Measurements from ENCODE around the gene TNS3.
A peak's percentile ranks its signal among the peaks of the same experiment; 100 is the strongest.

TNS3 gene

DNA sequence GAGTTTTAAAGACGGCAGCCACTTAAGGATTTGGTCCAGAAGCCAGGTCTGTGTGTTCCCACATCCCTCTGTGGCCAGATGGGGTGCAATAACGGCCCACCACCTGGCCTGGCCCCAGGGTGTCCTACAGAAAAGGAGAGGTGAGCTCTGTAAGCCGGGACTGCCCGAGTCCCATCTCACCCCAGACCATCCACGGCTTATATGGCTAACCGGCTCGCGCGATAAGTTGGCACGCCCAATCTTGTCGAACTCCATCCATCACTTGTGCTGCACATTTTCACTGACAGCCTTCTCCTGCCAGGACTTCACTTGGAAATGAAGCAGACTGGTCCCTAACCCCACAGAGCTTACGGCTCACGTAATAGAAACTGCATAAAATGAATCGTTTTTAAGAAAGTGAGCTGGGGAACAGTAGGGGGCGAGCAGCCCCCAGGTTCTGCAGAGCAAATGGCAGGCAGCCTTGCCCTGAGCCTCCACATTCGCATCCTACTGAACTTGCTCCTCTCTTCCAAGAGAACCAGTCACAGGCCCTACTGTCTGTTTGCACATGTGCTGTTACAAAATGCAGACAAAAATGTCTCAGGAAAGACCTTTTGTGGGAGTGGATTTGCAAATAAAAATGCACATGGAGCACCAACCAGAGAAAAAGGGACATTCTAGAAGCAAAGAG lies 98.2 kb downstream of the TNS3 start:
- peaks cover 0 to 2% of the 10 kb centered on the region in 2 donors for H3K9me3 Mint-ChIP-seq
- no peak for ATAC-seq (replicated peaks)
- peaks cover 0 to 6% of the 10 kb centered on the region in 2 donors for H3K27me3 Mint-ChIP-seq
- H3K4me3 Mint-ChIP-seq: no peak overlapping the region
- H3K4me1 Mint-ChIP-seq (ENCODE audit: low read depth in 2 of 2): no peaks in the 10 kb centered on the region
- no peak overlapping the region for H3K27ac Mint-ChIP-seq
- no peak for DNase-seq
- no peaks in the 10 kb centered on the region for H3K36me3 Mint-ChIP-seq (ENCODE audit: insufficient read depth)

DNA sequence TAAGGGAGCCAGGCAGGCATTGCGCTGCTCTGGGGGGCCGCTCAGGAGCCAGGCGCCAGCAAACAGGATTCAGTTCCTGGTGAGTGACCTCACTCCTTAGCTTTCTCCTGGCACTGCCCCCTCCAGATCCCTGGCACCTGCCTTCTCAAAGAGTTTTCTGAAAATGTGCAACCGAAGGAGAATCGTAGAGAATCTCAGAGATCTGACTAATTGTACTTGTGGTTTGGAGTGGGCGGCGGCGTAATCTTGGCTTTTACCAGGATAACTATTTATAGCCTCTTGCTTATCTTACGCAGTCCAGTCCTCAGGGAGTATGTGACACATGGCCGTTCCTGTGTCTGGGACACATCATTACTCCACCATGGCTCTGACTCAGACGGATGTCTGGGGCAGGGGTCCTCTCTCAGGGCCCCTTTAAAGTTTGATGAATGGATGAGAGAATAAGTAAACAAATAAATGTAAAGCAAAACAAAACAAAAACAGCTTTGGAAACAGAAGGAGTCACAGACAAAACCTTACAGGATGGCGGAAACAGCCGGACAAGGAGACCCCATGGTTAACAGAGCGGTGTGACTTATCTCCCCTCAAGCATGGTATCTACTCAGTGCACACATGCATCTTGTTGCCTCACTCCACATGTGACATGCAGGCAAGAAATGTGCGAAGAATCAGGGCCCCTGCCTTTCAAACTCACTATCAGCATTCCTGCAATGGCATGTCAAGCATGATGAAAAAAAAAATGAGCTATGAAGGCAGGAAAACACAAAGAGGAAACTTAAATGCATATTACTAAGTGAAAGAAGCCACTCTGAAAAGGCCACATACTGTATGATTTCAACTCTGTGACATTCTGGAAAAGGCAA lies 99.7 kb downstream of the TNS3 start:
- peaks cover 0 to 2% of the 10 kb centered on the region in 2 donors for H3K9me3 Mint-ChIP-seq
- DNase-seq (no peak), ATAC-seq (replicated peaks) (no peak)
- no peaks in the 10 kb centered on the region for H3K36me3 Mint-ChIP-seq (ENCODE audit: insufficient read depth)
- H3K27me3 Mint-ChIP-seq: peaks cover 0 to 6% of the 10 kb centered on the region in 2 donors
- H3K4me3 Mint-ChIP-seq: no peak overlapping the region
- H3K27ac Mint-ChIP-seq: no peak overlapping the region
- H3K4me1 Mint-ChIP-seq (ENCODE audit: low read depth in 2 of 2): no peaks in the 10 kb centered on the region

DNA sequence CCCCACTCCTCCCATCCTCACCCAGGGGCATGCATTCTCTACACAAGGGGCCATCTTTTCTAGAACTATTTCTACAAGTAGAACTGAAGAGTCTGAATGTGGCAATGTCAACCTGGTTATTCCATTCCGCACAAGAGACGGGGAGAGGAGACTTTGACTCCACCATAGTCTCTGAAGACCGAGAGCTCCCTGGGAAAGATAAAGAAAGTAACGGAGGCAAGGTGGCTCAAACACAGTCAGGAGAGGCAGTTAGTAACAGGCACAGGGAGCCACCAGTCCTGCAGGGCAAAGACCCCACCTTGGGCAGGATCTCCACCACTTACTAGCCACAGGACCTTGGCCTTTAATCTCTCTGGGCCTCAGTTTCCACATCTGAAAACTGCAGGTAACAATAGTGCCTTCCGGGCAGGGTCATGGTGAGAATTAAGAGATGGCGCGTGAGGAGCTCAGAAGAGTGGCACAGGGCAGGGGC lies 100.3 kb downstream of the TNS3 start:
- Mint-ChIP-seq H3K4me1 (ENCODE audit: low read depth in 2 of 2) (no peaks in the 10 kb centered on the region), H3K36me3 (ENCODE audit: insufficient read depth) (no peaks in the 10 kb centered on the region), H3K27me3 (peaks cover 0 to 6% of the 10 kb centered on the region in 2 donors), H3K4me3 (no peak overlapping the region), H3K9me3 (peaks cover 0 to 2% of the 10 kb centered on the region in 2 donors), H3K27ac (no peak overlapping the region)
- no peak for DNase-seq
- ATAC-seq (replicated peaks): no peak

DNA sequence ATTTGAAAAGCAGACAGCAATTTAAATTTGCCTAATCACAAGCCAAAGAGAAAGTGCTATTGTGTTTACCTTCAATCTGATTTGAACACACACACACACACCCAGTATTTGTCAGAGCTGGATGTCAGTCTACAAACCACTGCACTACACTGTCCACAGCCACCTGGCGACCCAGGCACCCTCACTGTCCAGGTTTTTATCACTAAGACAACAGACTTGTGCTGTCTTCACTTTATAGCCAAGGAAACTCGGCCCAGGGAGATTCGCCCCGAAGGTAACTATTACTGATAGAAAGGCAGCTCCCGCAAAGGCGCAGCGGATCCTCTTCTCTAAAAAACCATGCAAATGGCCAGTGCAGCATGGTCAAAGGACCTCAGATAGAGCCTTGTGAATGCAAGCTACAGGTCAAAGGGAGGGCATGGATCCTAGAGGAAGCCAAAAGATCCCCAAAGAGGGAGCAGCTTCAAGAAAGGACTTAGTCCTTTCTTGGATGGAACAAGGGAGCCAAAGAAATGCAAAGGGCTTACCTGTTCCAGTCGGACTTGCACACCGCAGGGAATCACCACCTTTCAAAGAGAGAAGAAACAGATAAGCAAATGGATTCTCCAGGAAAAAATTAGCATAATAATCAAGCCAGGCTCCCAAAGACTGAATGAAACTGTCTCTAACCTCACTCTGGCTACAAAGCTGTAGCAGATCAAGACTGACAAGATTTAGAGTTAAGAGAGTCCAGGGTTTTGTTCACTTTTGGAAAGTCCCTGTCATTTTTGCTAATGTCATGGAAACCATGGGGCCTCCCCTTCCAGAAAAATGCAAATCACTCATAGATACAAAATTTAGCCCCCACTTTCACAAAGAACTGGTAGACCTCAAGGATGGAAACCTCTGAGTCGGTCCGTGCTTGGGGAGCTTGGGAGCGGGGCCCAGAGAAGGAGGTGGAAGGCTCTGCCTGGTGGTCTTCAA lies 101.1 kb downstream of the TNS3 start:
- Mint-ChIP-seq H3K27me3 (peaks cover 0 to 4% of the 10 kb centered on the region in 2 donors), H3K4me1 (ENCODE audit: low read depth in 2 of 2) (no peaks in the 10 kb centered on the region), H3K4me3 (no peak overlapping the region), H3K36me3 (ENCODE audit: insufficient read depth) (no peaks in the 10 kb centered on the region), H3K27ac (no peak overlapping the region), H3K9me3 (no peaks in the 10 kb centered on the region)
- ATAC-seq (replicated peaks) (no peak), DNase-seq (no peak)

DNA sequence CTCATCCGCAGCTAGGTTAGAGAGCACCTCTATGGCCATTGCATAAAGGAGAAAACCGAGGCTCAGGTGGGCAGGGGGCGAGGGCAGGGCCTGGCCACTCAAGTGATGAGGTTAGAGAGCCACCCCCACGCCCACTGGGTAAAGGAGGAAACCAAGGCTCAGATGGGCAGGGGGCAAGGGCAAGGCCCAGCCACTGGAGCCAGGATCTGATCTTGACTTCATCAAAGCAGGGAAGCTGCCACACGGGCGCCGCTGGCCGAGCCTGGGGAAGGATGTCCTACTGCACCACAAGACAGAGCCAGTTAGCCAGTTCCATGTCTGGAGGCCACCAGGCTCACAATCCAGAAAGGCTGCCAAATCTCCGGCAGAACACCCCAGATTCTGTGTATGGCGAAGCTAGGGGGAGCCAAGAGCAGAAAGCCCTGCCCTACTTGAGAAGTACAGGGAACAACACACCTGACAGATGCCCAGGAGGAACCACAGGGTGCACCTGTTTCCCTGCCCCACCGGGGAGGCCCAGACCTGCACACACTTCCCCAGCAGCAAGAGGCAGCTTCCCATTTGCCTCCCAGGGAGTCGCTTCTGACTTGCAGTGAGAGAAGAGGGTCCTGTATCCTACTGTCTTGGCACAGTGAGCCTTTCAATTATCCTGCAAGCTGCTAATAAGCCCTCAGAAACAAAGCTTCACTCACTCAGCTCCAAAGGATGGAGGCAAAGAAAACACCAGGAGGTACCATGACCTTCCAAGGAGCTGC lies 101.9 kb downstream of the TNS3 start:
- H3K36me3 Mint-ChIP-seq (ENCODE audit: insufficient read depth): no peaks in the 10 kb centered on the region
- DNase-seq: no peak
- no peaks in the 10 kb centered on the region for H3K4me1 Mint-ChIP-seq (ENCODE audit: low read depth in 2 of 2)
- H3K27ac Mint-ChIP-seq: no peak overlapping the region
- no peak overlapping the region for H3K4me3 Mint-ChIP-seq
- H3K9me3 Mint-ChIP-seq: no peaks in the 10 kb centered on the region
- ATAC-seq (replicated peaks): no peak
- no peaks in the 10 kb centered on the region for H3K27me3 Mint-ChIP-seq

DNA sequence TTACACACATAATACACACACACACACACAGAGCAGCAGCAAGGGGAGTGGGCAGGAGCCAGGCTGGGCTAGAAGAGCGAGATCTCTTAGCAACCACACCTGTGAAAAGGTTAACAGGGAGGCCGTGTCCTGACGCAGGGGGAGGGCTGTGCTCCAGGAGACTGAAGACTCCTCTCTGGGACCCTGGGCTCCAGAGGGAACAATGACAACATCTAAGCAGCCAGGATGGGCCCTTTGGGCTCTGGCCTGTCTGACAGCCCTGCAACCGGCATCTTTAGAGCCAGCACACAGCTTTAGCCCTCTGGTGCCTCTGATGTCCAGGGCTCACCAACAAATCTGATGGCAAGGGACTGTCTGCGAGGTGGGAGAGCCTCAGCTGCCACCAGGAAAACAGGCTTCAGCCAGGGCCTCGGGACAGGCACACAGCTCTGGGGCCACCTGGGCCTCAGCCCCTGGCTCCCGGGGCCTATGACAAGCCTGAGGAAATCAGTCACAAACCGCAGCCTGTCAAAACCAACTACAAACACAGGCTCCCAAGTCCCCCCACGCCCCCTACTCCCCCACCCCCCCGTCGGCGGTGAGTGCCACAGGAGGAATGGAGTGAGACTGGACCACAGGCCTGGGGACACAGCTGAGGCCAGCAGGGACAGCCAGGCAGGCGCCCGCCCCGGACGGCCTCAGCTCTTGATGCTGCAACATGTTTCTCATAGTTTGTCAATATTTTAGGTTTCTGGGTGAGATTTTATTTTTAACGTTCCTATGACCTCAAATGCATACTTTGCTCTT lies 102.8 kb downstream of the TNS3 start:
- H3K27ac Mint-ChIP-seq: no peak overlapping the region
- H3K27me3 Mint-ChIP-seq: no peaks in the 10 kb centered on the region
- no peaks in the 10 kb centered on the region for H3K9me3 Mint-ChIP-seq
- no peak for ATAC-seq (replicated peaks)
- no peak for DNase-seq
- no peaks in the 10 kb centered on the region for H3K36me3 Mint-ChIP-seq (ENCODE audit: insufficient read depth)
- H3K4me3 Mint-ChIP-seq: no peak overlapping the region
- H3K4me1 Mint-ChIP-seq (ENCODE audit: low read depth in 2 of 2): no peaks in the 10 kb centered on the region

DNA sequence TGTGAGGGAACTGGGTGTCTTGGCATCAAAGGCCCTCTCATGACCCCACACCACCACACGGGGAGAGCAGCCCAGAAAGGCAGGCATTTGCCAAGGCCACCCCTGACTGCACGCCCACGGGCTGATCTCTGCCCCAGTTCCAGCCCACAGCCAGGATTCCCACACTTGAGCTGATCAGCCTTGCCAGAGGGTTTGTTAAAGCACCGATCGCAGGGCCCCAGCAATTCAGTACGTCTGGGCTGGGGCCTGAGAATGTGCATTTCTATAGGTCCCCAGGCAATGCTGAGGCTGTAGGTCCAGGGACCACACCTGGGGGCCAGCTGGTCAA lies 103.9 kb downstream of the TNS3 start:
- ATAC-seq (replicated peaks) (no peak), DNase-seq (no peak)
- H3K4me1 Mint-ChIP-seq (ENCODE audit: low read depth in 2 of 2): no peaks in the 10 kb centered on the region
- no peak overlapping the region for H3K4me3 Mint-ChIP-seq
- no peaks in the 10 kb centered on the region for H3K36me3 Mint-ChIP-seq (ENCODE audit: insufficient read depth)
- H3K27me3 Mint-ChIP-seq: no peaks in the 10 kb centered on the region
- no peaks in the 10 kb centered on the region for H3K9me3 Mint-ChIP-seq
- H3K27ac Mint-ChIP-seq: no peak overlapping the region

DNA sequence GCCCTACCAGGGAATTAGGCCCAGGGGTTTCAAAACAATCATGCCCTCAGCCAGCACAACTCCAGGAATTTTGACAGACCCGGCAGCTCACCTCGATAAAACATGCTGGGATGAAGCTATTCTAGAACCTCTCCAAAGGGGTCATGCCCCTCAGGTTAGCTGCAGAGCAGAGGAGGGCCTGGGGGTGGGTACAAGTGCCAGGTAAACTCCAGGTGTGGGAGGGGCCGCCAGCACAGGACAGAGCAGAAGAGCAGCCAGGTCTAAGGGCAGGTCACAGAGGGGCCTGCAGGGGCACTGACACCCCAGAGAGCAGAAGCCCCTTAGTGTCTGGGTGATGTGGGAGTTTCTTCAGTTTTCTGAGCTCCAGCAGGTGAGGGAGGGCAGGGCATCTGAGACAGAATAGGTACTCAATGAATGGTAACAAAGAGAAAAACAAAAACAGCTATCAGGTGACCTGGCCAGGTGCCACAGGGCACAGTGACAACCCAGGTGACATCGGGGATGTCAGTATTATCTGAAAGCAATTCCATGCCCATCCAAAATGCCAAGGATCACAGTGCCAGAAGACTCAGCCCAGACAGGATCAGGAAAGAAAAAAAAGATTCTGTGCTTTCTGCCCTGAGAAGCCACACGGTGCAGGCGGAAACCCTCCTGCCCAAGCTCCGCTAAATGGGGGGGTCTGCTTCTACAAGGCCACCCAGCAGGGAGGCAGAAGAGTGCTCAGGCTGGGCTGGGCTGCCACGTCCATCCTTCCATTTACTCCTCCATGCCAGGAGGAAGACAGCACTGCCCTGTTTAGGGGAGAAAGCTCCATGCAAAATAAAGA lies 104.5 kb downstream of the TNS3 start:
- no peak for DNase-seq
- Mint-ChIP-seq H3K36me3 (ENCODE audit: insufficient read depth) (no peaks in the 10 kb centered on the region), H3K27me3 (no peaks in the 10 kb centered on the region), H3K27ac (no peak overlapping the region), H3K4me3 (no peak overlapping the region), H3K4me1 (ENCODE audit: low read depth in 2 of 2) (no peaks in the 10 kb centered on the region), H3K9me3 (no peaks in the 10 kb centered on the region)
- ATAC-seq (replicated peaks): no peak

DNA sequence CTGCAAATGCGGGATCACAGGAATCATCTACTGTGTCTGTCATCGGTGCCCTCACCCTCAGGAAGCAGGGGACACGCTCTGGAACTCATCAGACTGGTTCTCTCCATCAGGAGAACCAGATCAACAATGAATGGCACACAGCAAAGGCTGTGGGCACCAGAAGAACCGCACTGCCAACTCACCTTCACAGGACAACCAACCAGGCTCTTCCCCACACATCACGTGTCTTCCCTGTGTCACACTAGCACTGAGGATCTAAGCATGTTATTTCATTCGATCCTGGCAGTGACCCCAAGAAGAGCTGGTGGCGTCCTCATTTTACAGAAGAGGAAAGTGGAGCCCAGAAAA lies 106.1 kb downstream of the TNS3 start:
- ATAC-seq (replicated peaks): no peak
- H3K27ac Mint-ChIP-seq: no peak overlapping the region

DNA sequence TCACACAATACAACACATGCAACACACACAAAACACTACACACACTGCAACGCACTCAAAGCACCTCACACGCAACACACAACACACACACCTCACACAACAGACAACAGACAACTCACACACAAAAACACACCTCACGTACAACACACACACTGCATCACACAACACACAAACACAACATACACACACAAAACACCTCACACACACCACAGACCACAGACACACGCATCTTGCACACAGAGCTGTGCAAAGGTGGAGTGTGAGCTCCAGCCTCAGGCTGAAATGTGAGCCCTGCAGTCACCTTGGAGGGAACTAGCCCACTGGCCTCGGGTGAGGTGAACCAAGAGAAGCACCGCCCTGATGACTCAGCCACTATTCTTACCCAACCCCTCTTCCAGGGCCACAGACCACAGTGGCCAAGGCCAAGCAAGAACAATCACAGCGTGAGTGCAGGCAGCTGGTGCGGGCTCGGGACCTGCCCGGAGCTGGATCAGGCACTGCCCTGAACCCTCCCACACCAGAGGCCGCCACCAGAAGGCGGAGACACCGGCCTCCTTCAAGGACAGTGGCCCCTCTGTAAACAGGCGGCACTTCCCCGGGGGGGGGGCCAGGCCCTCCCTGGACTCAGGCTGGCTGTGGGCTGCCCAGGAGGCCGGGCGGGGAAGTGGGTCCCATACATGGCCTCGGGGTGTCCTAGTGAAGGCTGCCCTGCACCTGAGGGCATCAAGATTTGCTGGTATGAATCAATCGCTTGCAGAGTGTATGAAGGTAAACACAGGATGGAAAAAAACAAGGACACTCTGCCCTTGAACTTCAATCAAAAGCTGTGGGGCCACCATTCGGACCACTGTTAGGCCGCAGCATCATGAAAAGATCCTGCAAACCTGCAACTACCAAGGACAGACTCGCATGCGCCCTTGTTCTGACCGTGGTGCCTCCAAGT lies 106.7 kb downstream of the TNS3 start:
- no peaks in the 10 kb centered on the region for H3K9me3 Mint-ChIP-seq
- ATAC-seq (replicated peaks): peak; percentile 46
- no peak overlapping the region for H3K4me3 Mint-ChIP-seq
- DNase-seq: peak in 1 of 3 experiments; percentile 4
- no peaks in the 10 kb centered on the region for H3K36me3 Mint-ChIP-seq (ENCODE audit: insufficient read depth)
- H3K27me3 Mint-ChIP-seq: no peaks in the 10 kb centered on the region
- H3K4me1 Mint-ChIP-seq (ENCODE audit: low read depth in 2 of 2): no peaks in the 10 kb centered on the region
- no peak overlapping the region for H3K27ac Mint-ChIP-seq

More for the DNA sequence above, 106.1 kb downstream of the TNS3 start:
- Mint-ChIP-seq H3K4me3 (no peak overlapping the region), H3K9me3 (no peaks in the 10 kb centered on the region), H3K36me3 (ENCODE audit: insufficient read depth) (no peaks in the 10 kb centered on the region), H3K4me1 (ENCODE audit: low read depth in 2 of 2) (no peaks in the 10 kb centered on the region), H3K27me3 (no peaks in the 10 kb centered on the region)
- DNase-seq: no peak
